ENCODE results near the gene RCOR1. TPM values are rescaled to one million over a fixed set of nuclear protein-coding genes. Genes with fewer than 3 reads are reported as not detected.

The RCOR1 gene
- total and polyA plus RNA-seq, 2 donors from 2014 or later = 4.9 to 17.9 TPM

GRCh38 chr14:102629808-102630350 is 37.4 kb downstream of the RCOR1 start:
- H3K9me3 ChIP-seq (ENCODE audit: control insufficient read depth in 2 of 3, insufficient read depth in 1 of 3, low read length in 3 of 3) = no peaks in the 10 kb centered on the region
- TF ChIP-seq, protein P1, sequence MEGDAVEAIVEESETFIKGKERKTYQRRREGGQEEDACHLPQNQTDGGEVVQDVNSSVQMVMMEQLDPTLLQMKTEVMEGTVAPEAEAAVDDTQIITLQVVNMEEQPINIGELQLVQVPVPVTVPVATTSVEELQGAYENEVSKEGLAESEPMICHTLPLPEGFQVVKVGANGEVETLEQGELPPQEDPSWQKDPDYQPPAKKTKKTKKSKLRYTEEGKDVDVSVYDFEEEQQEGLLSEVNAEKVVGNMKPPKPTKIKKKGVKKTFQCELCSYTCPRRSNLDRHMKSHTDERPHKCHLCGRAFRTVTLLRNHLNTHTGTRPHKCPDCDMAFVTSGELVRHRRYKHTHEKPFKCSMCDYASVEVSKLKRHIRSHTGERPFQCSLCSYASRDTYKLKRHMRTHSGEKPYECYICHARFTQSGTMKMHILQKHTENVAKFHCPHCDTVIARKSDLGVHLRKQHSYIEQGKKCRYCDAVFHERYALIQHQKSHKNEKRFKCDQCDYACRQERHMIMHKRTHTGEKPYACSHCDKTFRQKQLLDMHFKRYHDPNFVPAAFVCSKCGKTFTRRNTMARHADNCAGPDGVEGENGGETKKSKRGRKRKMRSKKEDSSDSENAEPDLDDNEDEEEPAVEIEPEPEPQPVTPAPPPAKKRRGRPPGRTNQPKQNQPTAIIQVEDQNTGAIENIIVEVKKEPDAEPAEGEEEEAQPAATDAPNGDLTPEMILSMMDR (IDR thresholded peaks at IDR 0.05; ENCODE audit: borderline replicate concordance, extremely low read depth, insufficient read depth) = no peak
- no peaks in the 10 kb centered on the region for H3K27me3 ChIP-seq (ENCODE audit: control insufficient read depth, insufficient read depth, low read length)
- no peak overlapping the region for H3K9ac ChIP-seq (ENCODE audit: low read length in 3 of 3)
- FAIRE-seq (no peak), DNase-seq (peak in 3 of 5 donors; percentile 19 to 49 (median 46))
- H3K4me3 ChIP-seq (ENCODE audit: low read length in 3 of 3) = no peak overlapping the region
- H3K27ac ChIP-seq (ENCODE audit: low read depth in 2 of 2, low read length in 2 of 2) = no peak overlapping the region
- H3K4me1 ChIP-seq (ENCODE audit: control insufficient read depth in 2 of 3, insufficient read depth in 2 of 3, low read depth in 1 of 3, low read length in 3 of 3) = peaks cover 0 to 7% (median 4%) of the 10 kb centered on the region in 3 donors
- no peaks in the 10 kb centered on the region for H3K36me3 ChIP-seq (ENCODE audit: control insufficient read depth in 2 of 3, insufficient read depth in 3 of 3, low read length in 3 of 3)
- intact Hi-C loops (cut with DNase I) = no loop called here

GRCh38 chr14:102630405-102630804 is 38.0 kb downstream of the RCOR1 start:
- Histone ChIP-seq H3K27me3 (ENCODE audit: control insufficient read depth, insufficient read depth, low read length) (no peaks in the 10 kb centered on the region), H3K9ac (ENCODE audit: low read length in 3 of 3) (peak overlapping the region in 1 of 3 donors; percentile 19), H3K4me1 (ENCODE audit: control insufficient read depth in 2 of 3, insufficient read depth in 2 of 3, low read depth in 1 of 3, low read length in 3 of 3) (peaks cover 0 to 7% (median 4%) of the 10 kb centered on the region in 3 donors), H3K27ac (ENCODE audit: low read depth in 2 of 2, low read length in 2 of 2) (no peak overlapping the region), H3K9me3 (ENCODE audit: control insufficient read depth in 2 of 3, insufficient read depth in 1 of 3, low read length in 3 of 3) (no peaks in the 10 kb centered on the region), H3K36me3 (ENCODE audit: control insufficient read depth in 2 of 3, insufficient read depth in 3 of 3, low read length in 3 of 3) (no peaks in the 10 kb centered on the region), H3K4me3 (ENCODE audit: low read length in 3 of 3) (no peak overlapping the region)
- no peak for FAIRE-seq
- TF ChIP-seq, protein P1 (IDR thresholded peaks at IDR 0.05; ENCODE audit: borderline replicate concordance, extremely low read depth, insufficient read depth) = no peak
- DNase-seq = peak in 2 of 5 donors; percentile 20 to 29
- intact Hi-C loops (cut with DNase I) = no loop called here

DNA sequence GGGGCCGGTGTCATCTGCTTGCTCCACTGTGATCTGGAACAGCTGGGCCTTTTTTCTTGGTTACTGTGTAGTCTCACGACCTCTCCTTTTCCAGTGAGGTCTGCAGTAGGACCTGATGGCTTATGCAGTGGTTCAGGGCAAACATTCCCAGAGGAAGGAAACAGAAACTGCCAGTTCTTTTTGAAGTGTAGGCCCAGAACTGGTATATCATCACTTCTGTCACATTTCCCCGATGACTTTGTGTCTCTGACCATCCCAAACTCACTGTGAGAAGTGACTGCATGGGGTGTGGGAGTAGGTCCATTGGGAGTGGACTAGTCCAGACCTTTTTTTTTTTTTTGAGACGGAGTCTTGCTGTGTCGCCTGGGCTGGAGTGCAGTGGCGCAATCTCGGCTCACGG is 38.4 kb downstream of the RCOR1 start:
- H3K27me3 ChIP-seq (ENCODE audit: control insufficient read depth, insufficient read depth, low read length) = no peaks in the 10 kb centered on the region
- no peak overlapping the region for H3K4me3 ChIP-seq (ENCODE audit: low read length in 3 of 3)
- intact Hi-C loops (cut with DNase I) = no loop called here
- FAIRE-seq (no peak), DNase-seq (no peak)
- H3K4me1 ChIP-seq (ENCODE audit: control insufficient read depth in 2 of 3, insufficient read depth in 2 of 3, low read depth in 1 of 3, low read length in 3 of 3) = peaks cover 0 to 7% (median 4%) of the 10 kb centered on the region in 3 donors
- TF ChIP-seq, protein P1 (IDR thresholded peaks at IDR 0.05; ENCODE audit: borderline replicate concordance, extremely low read depth, insufficient read depth) = no peak
- no peaks in the 10 kb centered on the region for H3K9me3 ChIP-seq (ENCODE audit: control insufficient read depth in 2 of 3, insufficient read depth in 1 of 3, low read length in 3 of 3)
- H3K27ac ChIP-seq (ENCODE audit: low read depth in 2 of 2, low read length in 2 of 2) = no peak overlapping the region
- H3K9ac ChIP-seq (ENCODE audit: low read length in 3 of 3) = peak overlapping the region in 1 of 3 donors; percentile 19
- no peaks in the 10 kb centered on the region for H3K36me3 ChIP-seq (ENCODE audit: control insufficient read depth in 2 of 3, insufficient read depth in 3 of 3, low read length in 3 of 3)

Measured in kidney (tissue), 14 donors.